H1 (cell line): ENCODE results near the gene JPT2. TPM values are rescaled to one million over a fixed set of nuclear protein-coding genes. Genes with fewer than 3 reads are reported as not detected.

Experiments
- CTCF ChIA-PET: fragments of 300-600 bp; sonication (Branson Sonifier 250); formaldehyde crosslinking; loops from one replicate; lab custom pipeline; 2021; ENCODE audit not compliant: partially characterized antibody; lab: Charles Lee
- POLR2A ChIA-PET: fragments of 300-600 bp; sonication (Branson Sonifier 250); formaldehyde crosslinking; loops from one replicate; lab custom pipeline; 2021; ENCODE audit warnings: inconsistent platforms; ENCODE audit not compliant: partially characterized antibody; lab: Charles Lee
- DNase-seq, 2 experiments: peaks; one replicate each; pipeline versions ENCODE4 v3.0.0 to v3.0.0-alpha.2; 2010 to 2022; ENCODE audit warnings: low spot score in 2 of 2, low read depth in 1 of 2, mixed read lengths in 1 of 2
- FAIRE-seq: peaks from 2 replicates; lab custom pipeline; 2011; peaks lifted over from hg19 to GRCh38; lab: Jason Lieb, UNC
- H2AFZ ChIP-seq: 2 replicates; pipeline ENCODE4 v1.8.1; 2012; ENCODE audit warnings: low read length, inconsistent platforms
- H2AK5ac ChIP-seq: 2 replicates; pipeline ENCODE4 v1.6.1; 2013; ENCODE audit warnings: low read depth, low read length
- H2BK120ac ChIP-seq: replicated peaks from 2 replicates; pipeline ENCODE3; 2013; ENCODE audit warnings: low read depth, low read length, inconsistent platforms
- H2BK12ac ChIP-seq: 2 replicates; pipeline ENCODE4 v1.6.1; 2013; ENCODE audit warnings: low read depth, low read length
- H2BK15ac ChIP-seq: 2 replicates; pipeline ENCODE4 v1.6.1; 2013; ENCODE audit warnings: low read length
- H2BK20ac ChIP-seq: 2 replicates; pipeline ENCODE4 v1.6.1; 2013; ENCODE audit warnings: low read length
- H2BK5ac ChIP-seq: 2 replicates; pipeline ENCODE4 v1.6.1; 2013; ENCODE audit warnings: low read depth, low read length
- H3K14ac ChIP-seq: 2 replicates; pipeline ENCODE4 v1.6.1; 2013; ENCODE audit warnings: inconsistent platforms; ENCODE audit not compliant: insufficient read length
- H3K18ac ChIP-seq: 2 replicates; pipeline ENCODE4 v1.6.1; 2013; ENCODE audit warnings: low read length; ENCODE audit errors: extremely low read depth
- H3K23ac ChIP-seq: 2 replicates; pipeline ENCODE4 v1.6.1; 2013; ENCODE audit warnings: inconsistent platforms; ENCODE audit not compliant: insufficient read length
- H3K23me2 ChIP-seq: 2 replicates; pipeline ENCODE4 v1.6.1; 2013; ENCODE audit warnings: low read depth, low read length
- H3K27ac ChIP-seq: 2 replicates; pipeline ENCODE4 v1.6.1; 2011; ENCODE audit warnings: low read depth, low read length, inconsistent platforms
- H3K27me3 ChIP-seq, 4 experiments: replicated peaks in 1 of 4; 1 replicate in 1 of 4; 2 replicates in 3 of 4; pipeline versions ENCODE4 v1.6.1 to v1.8.1; 2011 to 2013; ENCODE audit warnings: low read length in 3 of 4, mild to moderate bottlenecking in 3 of 4, inconsistent platforms in 2 of 4, mixed read lengths in 2 of 4, moderate library complexity in 1 of 4; ENCODE audit not compliant: control insufficient read depth in 3 of 4, insufficient read depth in 3 of 4; ENCODE audit errors: extremely low read depth in 1 of 4
- H3K36me3 ChIP-seq, 4 experiments: 2 replicates each; pipeline versions ENCODE4 v1.6.1 to v1.8.1; 2011 to 2013; ENCODE audit warnings: mild to moderate bottlenecking in 4 of 4, low read length in 3 of 4, moderate library complexity in 2 of 4, control low read depth in 1 of 4, inconsistent platforms in 1 of 4; ENCODE audit not compliant: insufficient read depth in 4 of 4, control insufficient read depth in 2 of 4
- H3K4ac ChIP-seq: replicated peaks from 2 replicates; pipeline ENCODE3; 2013; ENCODE audit warnings: low read length, low read depth, mixed read lengths, inconsistent platforms; ENCODE audit not compliant: insufficient read length
- H3K4me1 ChIP-seq, 4 experiments: replicated peaks in 1 of 4; 1 replicate in 1 of 4; 2 replicates in 3 of 4; pipeline versions ENCODE4 v1.6.1 to v1.8.1; 2011 to 2013; ENCODE audit warnings: low read length in 3 of 4, inconsistent platforms in 2 of 4, mixed read lengths in 1 of 4; ENCODE audit not compliant: insufficient read depth in 4 of 4, control insufficient read depth in 3 of 4
- H3K4me2 ChIP-seq, 2 experiments: 2 replicates each; pipeline versions ENCODE4 v1.6.1 to v1.8.1; 2011 to 2013; ENCODE audit warnings: low read depth in 2 of 2, low read length in 2 of 2, control low read depth in 1 of 2, inconsistent platforms in 1 of 2, mild to moderate bottlenecking in 1 of 2; ENCODE audit not compliant: insufficient read depth in 1 of 2
- H3K4me3 ChIP-seq, 4 experiments: fragments of 200-600, 300-600 bp in 1 of 4; sonication (generic), shearing (Covaris generic), sonication (Bioruptor Twin) in 1 of 4; 2 replicates each; pipeline versions ENCODE4 v1.5.1 to v1.8.1; 2011 to 2016; ENCODE audit warnings: low read length in 4 of 4, low read depth in 3 of 4, control low read depth in 2 of 4, inconsistent platforms in 2 of 4, mild to moderate bottlenecking in 2 of 4, mixed read lengths in 1 of 4, moderate library complexity in 1 of 4; ENCODE audit not compliant: insufficient read depth in 2 of 4; ENCODE audit errors: extremely low read depth in 1 of 4
- H3K56ac ChIP-seq: replicated peaks from 2 replicates; pipeline ENCODE3; 2013; ENCODE audit warnings: low read depth, mild to moderate bottlenecking, mixed read lengths, low read length, inconsistent platforms; ENCODE audit not compliant: insufficient read length
- H3K79me1 ChIP-seq: 2 replicates; pipeline ENCODE4 v1.6.1; 2013; ENCODE audit warnings: low read depth, low read length, control low read depth
- H3K79me2 ChIP-seq, 2 experiments: 2 replicates each; pipeline versions ENCODE4 v1.6.1 to v1.8.1; 2012 to 2013; ENCODE audit warnings: low read length in 2 of 2, mild to moderate bottlenecking in 2 of 2, inconsistent platforms in 1 of 2; ENCODE audit not compliant: insufficient read depth in 2 of 2, control insufficient read depth in 1 of 2
- H3K9ac ChIP-seq, 4 experiments: replicated peaks in 1 of 4; 1 replicate in 1 of 4; 2 replicates in 3 of 4; pipeline versions ENCODE4 v1.6.1 to v1.8.1; 2011 to 2013; ENCODE audit warnings: low read depth in 3 of 4, low read length in 3 of 4, control low read depth in 2 of 4, mild to moderate bottlenecking in 2 of 4, moderate library complexity in 2 of 4, inconsistent platforms in 1 of 4; ENCODE audit errors: extremely low read depth in 1 of 4
- H3K9me3 ChIP-seq, 2 experiments: 2 replicates each; pipeline versions ENCODE4 v1.6.1 to v1.8.1; 2012 to 2013; ENCODE audit warnings: mild to moderate bottlenecking in 2 of 2, moderate library complexity in 2 of 2, control low read depth in 1 of 2, inconsistent platforms in 1 of 2, low read depth in 1 of 2, low read length in 1 of 2, mixed read lengths in 1 of 2; ENCODE audit not compliant: insufficient read depth in 2 of 2
- H4K20me1 ChIP-seq, 2 experiments: replicated peaks in 1 of 2; 2 replicates each; pipeline versions ENCODE3 to v1.8.1; 2011 to 2013; ENCODE audit warnings: inconsistent platforms in 2 of 2, low read length in 2 of 2, mild to moderate bottlenecking in 1 of 2; ENCODE audit not compliant: insufficient read depth in 2 of 2, control insufficient read depth in 1 of 2
- H4K5ac ChIP-seq: 2 replicates; pipeline ENCODE4 v1.6.1; 2013; ENCODE audit warnings: low read length, low read depth, mixed read lengths, inconsistent platforms; ENCODE audit not compliant: insufficient read length
- H4K8ac ChIP-seq: 2 replicates; pipeline ENCODE4 v1.8.0; 2013; ENCODE audit warnings: mild to moderate bottlenecking, moderate library complexity, low read length, inconsistent platforms; ENCODE audit not compliant: insufficient read depth; ENCODE audit errors: extremely low read depth
- H4K91ac ChIP-seq: replicated peaks from 2 replicates; pipeline ENCODE3; 2013; ENCODE audit warnings: low read length, mixed read lengths, inconsistent platforms; ENCODE audit not compliant: insufficient read length
- ASH2L ChIP-seq: fragments of 200-600, 300-600 bp; sonication (generic); IDR thresholded peaks from one replicate; pipeline ENCODE4 v1.7.1; 2017; ENCODE audit warnings: low read length
- ATF3 ChIP-seq: IDR thresholded peaks from 2 replicates; pipeline ENCODE4 v1.6.1; 2011; ENCODE audit warnings: low read depth, mild to moderate bottlenecking, low read length; ENCODE audit not compliant: insufficient read depth
- BACH1 ChIP-seq: IDR thresholded peaks from 2 replicates; pipeline ENCODE4 v1.6.1; 2012; ENCODE audit warnings: low read length, improper control_type of control experiment
- GTF2F1 ChIP-seq: IDR thresholded peaks from 2 replicates; pipeline ENCODE4 v1.6.1; 2012; ENCODE audit warnings: low read depth, low read length, improper control_type of control experiment, borderline replicate concordance
- HDAC2 ChIP-seq, 2 experiments: fragments of 300-600 bp in 1 of 2; sonication (generic) in 1 of 2; IDR thresholded peaks; 2 replicates each; pipeline ENCODE4 v1.6.1; 2011 to 2012; ENCODE audit warnings: low read depth in 2 of 2, low read length in 2 of 2, mild to moderate bottlenecking in 2 of 2, moderate library complexity in 2 of 2, borderline replicate concordance in 1 of 2, inconsistent platforms in 1 of 2
- MAFK ChIP-seq: IDR thresholded peaks from 2 replicates; pipeline ENCODE4 v1.6.1; 2012; ENCODE audit warnings: low read depth, mild to moderate bottlenecking, improper control_type of control experiment, low read length
- MAX ChIP-seq: IDR thresholded peaks from 2 replicates; pipeline ENCODE4 v1.6.1; 2012; ENCODE audit warnings: inconsistent platforms
- SP1 ChIP-seq: IDR thresholded peaks from 2 replicates; pipeline ENCODE4 v1.6.1; 2011; ENCODE audit warnings: low read depth, low read length
- TEAD4 ChIP-seq: IDR thresholded peaks from 2 replicates; pipeline ENCODE4 v1.6.1; 2012; ENCODE audit warnings: low read depth, low read length, inconsistent platforms, mixed read lengths
- YY1 ChIP-seq: IDR thresholded peaks from 2 replicates; pipeline ENCODE4 v1.6.1; 2011; ENCODE audit warnings: low read depth, mild to moderate bottlenecking, low read length
- WGBS, 2 experiments: shearing (Covaris generic) in 1 of 2; methylation state at CpG; one replicate each; pipeline versions ENCODE4 v1.1.6 to v1.1.7; 2013 to 2015; ENCODE audit warnings: low lambda C conversion rate in 2 of 2, mixed read lengths in 2 of 2, inconsistent platforms in 1 of 2, low coverage in 1 of 2, missing lambda C conversion rate in 1 of 2; ENCODE audit not compliant: insufficient replicate concordance in 2 of 2, insufficient coverage in 1 of 2, insufficient read length in 1 of 2; ENCODE audit errors: extremely low coverage in 1 of 2, missing lambda C conversion rate in 1 of 2; 5-methylcytosine and 5-hydroxymethylcytosine counted together
- polyA plus RNA-seq, 7 experiments: library from polyadenylated mRNA; depleted of rRNA in 3 of 7; stranded (reverse) in 5 of 7; unstranded in 2 of 7; fragments of >200 nt in 5 of 7; fragments of 200-250 nt in 2 of 7; gene quantifications; 1 replicate in 5 of 7; 2 replicates in 1 of 7; 4 replicates in 1 of 7; pipeline versions ENCODE4 v1.2.1 to v1.2.3, GENCODE V29; 2011 to 2013; ENCODE audit warnings: missing spikeins in 2 of 7, mixed read lengths in 2 of 7
- total RNA-seq: library from RNA; stranded (reverse); fragmentation: NEBNext Ultra II Directional; extraction: Animal tissue kit (Norgen Biotek cat#: 25700); gene quantifications from 2 replicates; pipeline ENCODE4 v1.2.1, GENCODE V29; 2021

The JPT2 gene
- total and polyA plus RNA-seq, 2 of the 8 experiments (the other 6 are each of a cell fraction or from before 2014, with no cell fraction given), result 67.6 to 197 TPM

GRCh38 chr16:1667916-1668315, 10.2 kb upstream of the JPT2 start:
- Histone ChIP-seq H4K8ac (no peak overlapping the region), H2AFZ (no peak overlapping the region)
- TF ChIP-seq TEAD4, result no peak
- no peak for TF ChIP-seq YY1
- TF ChIP-seq ATF3, result no peak
- no peak for TF ChIP-seq MAX
- TF ChIP-seq MAFK, result no peak
- TF ChIP-seq SP1, result no peak
- TF ChIP-seq HDAC2 (IDR thresholded peaks at IDR 0.05; ENCODE audit: borderline replicate concordance in 1 of 2, low read depth in 2 of 2, low read length in 2 of 2), result no peak
- no peak for TF ChIP-seq ASH2L
- TF ChIP-seq GTF2F1, result no peak
- TF ChIP-seq BACH1, result no peak
- TF ChIP-seq, all 59 proteins: peak for 0
- no peaks in the 10 kb centered on the region for H3K23me2 ChIP-seq
- no peak overlapping the region for H2BK20ac ChIP-seq
- H2BK5ac ChIP-seq, result no peak overlapping the region
- 91% methylated on average over 14 of the region's 14 CpGs; no CpG with 5 or more reads in 1 of the 2 experiments for WGBS, 2 experiments
- H3K79me1 ChIP-seq, result no peaks in the 10 kb centered on the region; the same call in 1 of the 2 replicates
- H3K36me3 ChIP-seq, result peaks cover 26 to 81% (median 68%) of the 10 kb centered on the region in 4 experiments
- no peak overlapping the region for H2AK5ac ChIP-seq
- no peak overlapping the region for H3K23ac ChIP-seq
- DNase-seq, result no peak
- no peak for FAIRE-seq
- H3K4me1 ChIP-seq, result no peaks in the 10 kb centered on the region
- no peak overlapping the region for H3K4ac ChIP-seq
- H2BK12ac ChIP-seq, result no peak overlapping the region
- H4K5ac ChIP-seq, result no peak overlapping the region
- H3K27me3 ChIP-seq, result no peaks in the 10 kb centered on the region; a peak in 1 of 7 replicates
- no peak overlapping the region for H2BK120ac ChIP-seq
- H3K4me2 ChIP-seq, result no peak overlapping the region
- H4K91ac ChIP-seq, result no peak overlapping the region
- no peaks in the 10 kb centered on the region for H3K79me2 ChIP-seq
- ChIA-PET POLR2A (interaction anchor here (1.6 kb wide), 1 partner anchor 12 kb away, joined by 4 read pairs; no protein-coding TSS in a partner anchor), CTCF (interaction anchor here (0.5 to 1.5 kb wide), 2 partner anchors 19 to 60 kb away, joined by 3 to 4 read pairs; no protein-coding TSS in a partner anchor)
- H3K56ac ChIP-seq, result no peak overlapping the region
- H3K4me3 ChIP-seq, result no peak overlapping the region
- H3K9ac ChIP-seq, result no peak overlapping the region
- H3K14ac ChIP-seq, result no peak overlapping the region
- H4K20me1 ChIP-seq, result peaks cover 3 to 5% of the 10 kb centered on the region in 2 experiments
- H3K9me3 ChIP-seq, result no peaks in the 10 kb centered on the region
- H3K18ac ChIP-seq, result no peak overlapping the region
- no peak overlapping the region for H3K27ac ChIP-seq
- H2BK15ac ChIP-seq, result no peak overlapping the region
